HG02571 (cell line): ENCODE measurements around the gene OGFR.

Experiments
- ATAC-seq: cut with Tn5 transposase; IDR thresholded peaks from one replicate; pipeline ENCODE4 v1.9.1; 2021; ENCODE audit warnings: mild to moderate bottlenecking, moderate library complexity; ENCODE audit not compliant: unreplicated experiment

OGFR gene, protein sequence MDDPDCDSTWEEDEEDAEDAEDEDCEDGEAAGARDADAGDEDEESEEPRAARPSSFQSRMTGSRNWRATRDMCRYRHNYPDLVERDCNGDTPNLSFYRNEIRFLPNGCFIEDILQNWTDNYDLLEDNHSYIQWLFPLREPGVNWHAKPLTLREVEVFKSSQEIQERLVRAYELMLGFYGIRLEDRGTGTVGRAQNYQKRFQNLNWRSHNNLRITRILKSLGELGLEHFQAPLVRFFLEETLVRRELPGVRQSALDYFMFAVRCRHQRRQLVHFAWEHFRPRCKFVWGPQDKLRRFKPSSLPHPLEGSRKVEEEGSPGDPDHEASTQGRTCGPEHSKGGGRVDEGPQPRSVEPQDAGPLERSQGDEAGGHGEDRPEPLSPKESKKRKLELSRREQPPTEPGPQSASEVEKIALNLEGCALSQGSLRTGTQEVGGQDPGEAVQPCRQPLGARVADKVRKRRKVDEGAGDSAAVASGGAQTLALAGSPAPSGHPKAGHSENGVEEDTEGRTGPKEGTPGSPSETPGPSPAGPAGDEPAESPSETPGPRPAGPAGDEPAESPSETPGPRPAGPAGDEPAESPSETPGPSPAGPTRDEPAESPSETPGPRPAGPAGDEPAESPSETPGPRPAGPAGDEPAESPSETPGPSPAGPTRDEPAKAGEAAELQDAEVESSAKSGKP

DNA sequence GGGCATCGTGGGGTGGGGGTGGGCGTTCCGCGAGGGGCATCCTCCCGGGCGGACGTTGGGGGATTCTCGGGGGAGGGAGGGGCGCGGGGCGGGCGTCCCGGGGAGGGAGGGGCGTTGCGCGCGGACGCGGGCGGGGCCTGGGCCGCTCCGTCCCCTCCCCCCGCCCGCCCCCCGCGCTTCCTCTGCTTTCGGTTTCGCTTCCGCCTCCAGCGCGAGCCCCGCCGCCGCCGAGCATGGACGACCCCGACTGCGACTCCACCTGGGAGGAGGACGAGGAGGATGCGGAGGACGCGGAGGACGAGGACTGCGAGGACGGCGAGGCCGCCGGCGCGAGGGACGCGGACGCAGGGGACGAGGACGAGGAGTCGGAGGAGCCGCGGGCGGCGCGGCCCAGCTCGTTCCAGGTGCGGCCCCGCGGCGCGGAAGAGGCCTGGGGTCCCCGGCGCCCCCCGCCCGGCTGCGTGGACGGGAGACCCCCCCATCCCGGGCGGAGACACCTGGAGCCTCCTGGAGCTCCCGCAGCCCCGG is at the start of gene OGFR:
TSS of gene OGFR (plus strand) at position 209 of the 528 bp plus-strand sequence. CDS start at position 234, 25 bp downstream.
- ATAC-seq = no peak

DNA sequence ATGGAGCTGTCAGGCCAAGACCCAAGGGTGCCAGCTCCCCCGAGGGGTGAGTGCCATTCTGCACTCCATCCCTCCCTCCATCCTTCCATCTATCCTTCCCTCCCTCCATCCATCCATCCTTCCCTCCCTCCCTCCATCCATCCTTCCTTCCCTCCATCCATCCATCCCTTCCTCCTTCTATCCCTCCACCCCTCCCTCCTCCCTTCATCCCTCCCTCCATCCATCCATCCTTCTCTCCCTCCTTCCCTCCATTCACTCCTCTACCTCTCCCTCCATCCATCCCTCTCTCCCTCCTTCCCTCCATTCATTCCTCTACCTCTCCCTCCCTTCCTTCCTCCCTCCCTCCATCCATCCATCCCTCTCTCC is 49.7 kb upstream of the OGFR start:
- ATAC-seq = no peak

DNA sequence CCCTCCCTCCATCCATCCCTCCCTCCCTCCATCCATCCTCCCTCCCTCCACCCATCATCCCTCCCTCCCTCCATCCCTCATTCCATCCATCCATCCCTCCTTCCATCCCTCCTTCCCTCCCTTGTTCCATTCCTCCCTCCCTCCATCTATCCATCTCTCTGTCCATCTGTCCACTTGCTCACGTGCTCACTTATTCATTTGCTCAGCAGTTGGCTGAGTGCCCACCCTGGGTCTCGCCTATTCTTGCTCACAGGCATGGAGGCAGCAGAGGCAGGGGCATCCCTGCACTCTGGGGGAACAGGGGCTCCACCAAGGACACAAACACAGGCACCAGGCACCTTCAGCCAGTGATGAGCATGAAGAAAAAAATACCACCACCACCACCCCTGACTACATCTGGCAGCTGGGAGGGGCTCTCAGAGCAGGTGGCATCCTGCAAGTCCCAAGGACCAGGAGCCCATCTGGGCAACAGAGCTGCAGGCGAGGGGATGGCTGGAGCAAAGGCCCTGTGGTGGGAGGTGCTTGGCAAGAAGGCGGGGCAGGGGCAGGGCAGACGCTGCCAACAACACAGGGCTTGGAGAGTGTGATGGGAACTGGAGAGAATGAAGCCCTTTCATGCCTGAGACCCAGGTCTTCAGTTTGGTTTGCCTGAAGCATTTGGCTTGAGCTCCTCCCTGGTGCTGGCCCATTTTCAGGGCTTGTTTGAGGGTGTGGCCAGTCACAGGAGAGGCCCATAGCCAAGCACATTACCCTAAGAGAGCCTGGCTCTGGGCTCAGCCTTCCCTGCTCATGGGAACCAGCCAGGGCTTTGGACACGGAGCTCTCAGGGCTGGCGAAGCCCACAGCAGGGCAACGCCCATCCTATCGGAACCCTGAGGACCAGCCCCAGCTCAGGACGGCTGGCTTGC is 48.6 kb upstream of the OGFR start:
- ATAC-seq = no peak

DNA sequence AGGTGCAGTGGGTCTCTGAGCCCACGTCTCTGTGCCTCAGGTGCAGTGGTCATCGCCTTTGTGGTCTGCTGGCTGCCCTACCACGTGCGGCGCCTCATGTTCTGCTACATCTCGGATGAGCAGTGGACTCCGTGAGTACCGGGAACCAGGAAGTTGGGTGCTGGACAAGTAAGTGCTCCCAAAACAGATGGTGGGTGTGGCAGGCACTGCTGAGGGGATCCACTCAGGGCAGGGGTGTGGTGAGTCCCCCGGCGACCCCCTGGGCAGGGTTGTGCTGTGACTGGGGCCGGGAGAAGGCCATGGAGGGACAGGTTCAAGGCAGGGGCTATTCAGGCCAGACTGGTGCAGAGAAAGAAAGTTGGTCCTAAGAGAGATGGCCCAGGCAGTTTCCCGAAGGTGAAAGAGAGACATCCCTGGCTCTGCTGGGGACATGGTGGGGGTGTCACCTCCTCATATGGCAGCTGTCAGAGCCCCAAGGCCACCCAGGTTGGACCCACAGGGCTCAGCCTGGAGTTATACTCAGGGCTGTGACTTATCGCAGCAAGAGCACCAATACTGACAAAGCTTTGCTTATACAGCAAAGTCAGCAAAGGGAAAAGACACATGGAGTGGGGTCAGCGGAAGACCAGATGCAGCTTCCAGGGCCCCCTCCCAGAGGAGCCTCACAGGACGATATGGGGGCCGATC is 46.3 kb upstream of the OGFR start:
- ATAC-seq = no peak

- ATAC-seq = no peak
These were observed 44.6 kb upstream of the OGFR start for GRCh38 chr20:62759981-62760431.

DNA sequence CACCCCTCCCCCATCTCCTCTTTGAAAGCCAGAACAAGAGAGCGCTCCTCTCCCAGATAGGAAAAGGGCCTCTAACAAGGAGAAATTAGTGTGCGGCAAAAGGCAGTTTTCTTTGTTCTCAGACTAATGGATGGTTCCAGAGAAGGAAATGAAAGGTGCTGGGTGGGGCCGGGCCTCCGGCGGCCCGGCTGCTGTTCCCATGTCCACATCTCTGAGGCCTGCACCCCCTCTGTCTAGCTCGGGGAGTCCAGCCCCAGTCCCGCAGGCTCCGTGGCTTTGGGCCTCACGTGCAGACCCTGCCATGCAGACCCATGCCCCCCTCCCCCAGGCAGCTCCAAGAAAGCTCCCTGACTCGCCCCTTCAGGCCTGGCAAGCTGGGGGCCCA is 44.2 kb upstream of the OGFR start:
- no peak for ATAC-seq

- ATAC-seq = no peak
These were observed 43.5 kb upstream of the OGFR start for GRCh38 chr20:62760856-62761758.

DNA sequence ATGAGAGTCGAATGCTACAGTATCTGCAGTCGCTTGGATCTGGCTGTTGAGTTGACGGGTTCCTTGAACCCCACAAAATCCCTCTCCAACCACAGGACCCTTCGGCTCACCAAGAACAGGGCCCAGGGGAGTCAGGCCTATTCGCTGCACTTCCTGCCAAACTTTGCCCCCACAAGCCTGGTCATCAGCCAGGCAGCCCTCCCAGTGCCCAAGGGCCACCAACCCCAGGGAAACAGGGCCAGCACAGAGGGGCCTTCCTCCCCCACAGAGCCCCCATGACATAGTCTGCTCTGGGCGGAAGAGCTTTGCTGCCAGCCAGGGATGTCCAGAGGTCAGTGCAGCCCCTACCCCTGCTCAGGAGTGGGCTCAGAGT is 42.9 kb upstream of the OGFR start:
- ATAC-seq = no peak

GRCh38 chr20:62762376-62762775 is 42.3 kb upstream of the OGFR start:
- no peak for ATAC-seq

DNA sequence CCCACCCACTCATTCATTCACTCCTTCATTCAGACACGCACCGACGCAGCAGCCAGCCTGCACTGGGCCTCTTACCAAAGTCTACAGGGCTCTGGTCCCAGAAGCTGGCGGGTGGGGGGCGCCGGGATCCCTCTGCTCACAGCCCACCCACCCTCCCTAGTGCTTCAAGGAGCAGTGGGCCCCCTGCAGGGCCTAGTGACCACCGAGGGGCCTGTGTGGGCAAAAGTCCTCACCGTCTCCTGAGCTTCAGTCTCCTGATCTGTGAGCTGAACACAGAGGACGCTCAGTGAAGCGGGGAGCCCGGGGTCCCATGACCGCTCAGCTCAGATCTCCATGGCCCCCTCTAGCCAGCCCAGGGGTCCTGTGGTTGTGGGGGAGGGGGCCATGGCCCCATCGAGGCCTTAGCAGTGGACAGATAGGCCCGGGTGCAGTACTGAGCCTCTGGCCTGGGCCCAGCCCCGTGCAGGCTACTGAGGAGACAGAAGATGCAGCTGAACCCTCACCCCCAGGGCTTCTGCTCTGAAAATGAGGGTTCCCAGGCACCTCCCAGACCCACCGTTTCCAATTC is 41.8 kb upstream of the OGFR start:
- no peak for ATAC-seq

- no peak for ATAC-seq
These were observed 41.2 kb upstream of the OGFR start for GRCh38 chr20:62763404-62763803.

DNA sequence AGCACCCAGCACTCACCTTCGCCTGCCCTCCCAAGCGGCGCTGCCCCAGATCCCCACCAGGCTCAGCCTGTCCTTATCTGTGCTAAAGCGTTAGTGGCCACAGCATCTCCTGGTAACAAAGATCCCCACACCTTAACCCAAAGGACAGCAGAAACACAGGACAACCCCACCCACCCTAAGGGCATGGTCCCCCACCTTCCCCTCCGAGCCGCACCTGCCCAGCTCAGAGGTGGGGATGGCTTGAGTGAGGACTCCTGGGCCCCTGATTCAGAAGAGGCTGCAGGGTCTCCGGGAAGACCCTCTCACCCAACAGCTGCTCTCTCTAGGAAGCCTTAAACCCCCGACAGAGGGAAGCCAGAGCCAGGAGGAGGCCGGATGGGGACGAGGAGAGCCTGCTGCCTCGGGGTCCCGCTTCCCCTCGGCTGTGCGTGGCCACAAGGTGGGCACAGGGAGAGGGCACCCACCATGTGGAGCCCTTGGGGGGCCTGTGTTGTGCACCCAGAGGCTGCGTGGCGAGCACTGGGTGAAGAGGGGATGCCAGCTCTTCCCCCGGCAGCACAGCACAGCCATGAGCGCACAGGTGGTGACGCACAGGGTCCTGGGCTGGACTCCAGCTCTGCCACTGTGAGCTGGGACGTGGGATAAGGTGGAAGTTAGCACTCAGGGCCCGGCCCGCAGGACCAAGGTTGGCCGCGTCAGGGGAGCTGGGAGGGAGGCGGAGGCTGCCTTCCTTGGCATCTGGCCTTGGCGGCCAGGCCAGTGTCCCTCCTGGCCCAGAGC is 40.3 kb upstream of the OGFR start:
- no peak for ATAC-seq

- ATAC-seq = no peak
These were observed 39.6 kb upstream of the OGFR start for GRCh38 chr20:62765021-62765420.

GRCh38 chr20:62765432-62766070 is 39.1 kb upstream of the OGFR start:
- ATAC-seq = no peak

GRCh38 chr20:62766071-62766450 is 38.6 kb upstream of the OGFR start:
- no peak for ATAC-seq

DNA sequence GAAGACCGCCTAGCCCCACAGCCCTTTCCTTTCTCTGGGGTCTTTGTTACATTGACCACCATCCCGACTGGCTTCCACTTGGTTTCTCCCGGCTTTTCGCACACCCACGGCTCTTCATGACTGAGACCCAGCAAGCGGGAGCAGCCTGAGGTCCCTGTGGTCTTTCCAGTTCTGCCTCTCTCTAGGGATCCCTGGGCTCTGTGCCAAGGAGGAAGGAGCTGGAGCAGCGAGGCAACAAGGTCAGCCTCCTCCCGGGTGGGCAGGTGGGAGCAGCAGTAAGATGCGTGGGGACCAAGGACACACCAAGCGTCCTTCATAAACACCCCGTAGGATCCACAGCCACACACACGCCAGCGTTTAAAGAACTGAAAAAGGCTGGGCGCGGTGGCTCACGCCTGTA is 37.9 kb upstream of the OGFR start:
- no peak for ATAC-seq

DNA sequence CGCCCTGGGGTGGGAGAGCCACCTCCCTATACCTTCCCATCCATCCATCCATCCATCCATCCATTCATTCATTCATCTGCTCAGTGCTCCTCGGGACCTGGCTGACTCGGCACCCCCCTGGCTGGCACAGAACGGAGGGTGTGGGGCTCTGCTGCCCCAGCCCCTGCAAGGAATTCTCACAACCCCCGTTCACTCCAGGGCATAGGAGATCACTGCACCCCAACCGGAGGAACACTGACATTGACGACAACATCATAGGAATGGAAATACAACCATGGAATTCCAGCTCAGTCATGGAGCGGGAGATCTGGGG is 36.4 kb upstream of the OGFR start:
- ATAC-seq = no peak

DNA sequence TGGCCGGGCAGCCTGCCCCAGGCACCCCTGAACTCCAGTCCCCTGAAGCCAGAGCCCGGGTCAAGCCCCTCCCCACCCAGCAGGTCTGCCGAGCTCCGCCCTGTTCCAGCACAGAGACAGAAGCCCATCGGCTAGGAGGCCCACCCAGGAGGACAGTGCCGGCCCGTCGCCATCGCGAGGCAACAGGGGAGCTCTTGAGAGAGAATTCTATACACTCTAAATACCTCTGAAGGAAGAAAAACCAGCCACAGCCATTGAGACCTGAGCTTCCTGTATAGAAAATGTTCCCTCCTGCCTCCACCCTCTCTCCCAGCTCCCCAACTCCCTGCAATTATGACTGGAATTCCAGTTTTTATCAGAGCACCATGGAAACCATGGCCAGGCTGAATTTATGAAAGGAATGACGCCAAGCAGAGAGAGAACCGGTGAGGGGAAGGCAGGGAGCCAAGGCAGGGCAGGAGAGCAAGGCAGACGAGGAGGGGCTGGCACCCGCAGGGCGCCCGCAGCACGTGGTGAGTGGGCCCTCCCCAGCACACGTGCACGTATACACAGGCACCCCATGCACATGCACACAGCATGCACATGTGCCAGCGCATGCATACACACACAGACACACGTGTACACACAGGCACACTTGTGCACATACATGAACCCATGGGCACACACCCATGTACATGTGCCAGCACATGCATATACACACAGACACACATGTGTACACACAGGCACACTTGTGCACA is 35.9 kb upstream of the OGFR start:
- ATAC-seq = no peak
